T-helper 1 cell treated with Interleukin-12 subunit alpha and Interleukin-12 subunit beta and Interleukin-4 antibody, amounts not matched to agents 30 ng/mL and 1 ng/mL, for 36 hours (primary cell): ENCODE results near the gene ADM. TPM values are rescaled to one million over a fixed set of nuclear protein-coding genes. Genes with fewer than 3 reads are reported as not detected.
"Not testable (repeated sequence)": the region's sequence is repeated elsewhere in the genome, so short reads cannot be mapped to it uniquely, and the experiment has no call there.

Source experiments
- intact Hi-C: fragments of 100-400 bp; cut with micrococcal nuclease; formaldehyde crosslinking; loops from one replicate; pipeline ENCODE4 v1.15.1; 2024
- total RNA-seq: library from RNA; stranded (reverse); gene quantifications from 2 replicates; pipeline ENCODE4 v1.2.3, GENCODE V29; 2022

Gene ADM, protein sequence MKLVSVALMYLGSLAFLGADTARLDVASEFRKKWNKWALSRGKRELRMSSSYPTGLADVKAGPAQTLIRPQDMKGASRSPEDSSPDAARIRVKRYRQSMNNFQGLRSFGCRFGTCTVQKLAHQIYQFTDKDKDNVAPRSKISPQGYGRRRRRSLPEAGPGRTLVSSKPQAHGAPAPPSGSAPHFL
- 0.49 and 0.64 TPM in 2 replicates for total RNA-seq

GRCh38 chr11:10304495-10305261 lies at the start of gene ADM:
Gene ADM (plus strand): TSS chr11:10305073. CDS start chr11:10305701, 628 bp downstream.
- intact Hi-C loops = loop anchor here (2.0 to 5.0 kb wide), 12 partner anchors 238 to 1622 kb away; partner anchors contain the start of genes AKIP1, EIF4G2, RNF141 and RPL27A

DNA sequence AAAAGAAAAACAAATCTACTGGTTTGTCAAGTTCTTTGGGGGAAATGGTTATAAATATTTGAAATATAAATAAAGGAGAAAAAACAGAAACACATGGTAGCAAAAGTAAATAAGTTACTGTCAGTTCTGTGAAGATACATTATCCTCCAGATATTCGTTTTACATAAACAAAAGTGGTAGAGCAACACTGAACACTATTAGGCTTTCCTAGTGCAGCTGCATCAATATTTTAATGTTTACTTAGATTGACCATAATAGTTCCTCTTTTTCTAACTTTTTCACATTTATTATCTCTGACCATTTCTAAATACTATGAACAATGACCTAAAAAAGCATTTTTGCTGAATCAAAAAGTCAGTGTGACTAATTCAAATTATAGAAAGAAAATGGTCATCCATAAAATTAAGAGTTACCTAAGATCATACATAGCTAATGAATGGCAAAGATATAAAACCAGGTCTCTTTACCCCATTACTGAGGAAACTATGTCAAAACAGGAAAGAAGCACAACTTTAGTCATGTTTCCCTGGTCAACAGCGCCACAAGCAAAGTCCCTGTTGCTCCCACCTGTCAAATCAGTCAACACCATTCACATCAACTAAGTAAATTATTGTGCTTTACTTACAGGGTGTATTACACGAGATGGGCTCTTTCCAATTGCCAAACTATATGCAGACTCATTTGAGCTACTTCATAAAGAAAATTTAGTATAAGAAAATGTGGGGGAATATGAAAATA lies 49.3 kb upstream of the ADM start:
- intact Hi-C loops = no loop called here

GRCh38 chr11:10257478-10257877 lies 47.4 kb upstream of the ADM start:
- intact Hi-C loops = no loop called here

- intact Hi-C loops = no loop called here
Measured at GRCh38 chr11:10261821-10262220, 43.1 kb upstream of the ADM start.

DNA sequence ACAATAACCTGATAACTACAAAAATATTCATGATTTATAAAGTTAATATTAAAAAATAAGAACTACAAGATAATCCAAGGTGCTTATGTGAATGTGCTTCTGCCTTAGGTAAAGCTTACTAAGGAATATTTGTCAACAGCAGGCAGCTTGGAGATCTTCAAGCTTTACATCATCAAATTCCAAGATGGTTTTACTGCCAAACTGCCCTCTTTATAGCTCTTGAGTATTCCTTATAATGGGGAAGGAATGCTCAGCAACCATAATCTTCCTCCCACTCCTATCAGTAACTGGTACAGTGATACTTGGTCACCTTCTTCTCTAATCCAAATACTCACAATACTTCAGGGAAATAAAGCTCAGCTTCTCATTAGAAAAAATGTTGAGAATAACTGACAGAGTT lies 40.9 kb upstream of the ADM start:
- intact Hi-C loops = no loop called here

DNA sequence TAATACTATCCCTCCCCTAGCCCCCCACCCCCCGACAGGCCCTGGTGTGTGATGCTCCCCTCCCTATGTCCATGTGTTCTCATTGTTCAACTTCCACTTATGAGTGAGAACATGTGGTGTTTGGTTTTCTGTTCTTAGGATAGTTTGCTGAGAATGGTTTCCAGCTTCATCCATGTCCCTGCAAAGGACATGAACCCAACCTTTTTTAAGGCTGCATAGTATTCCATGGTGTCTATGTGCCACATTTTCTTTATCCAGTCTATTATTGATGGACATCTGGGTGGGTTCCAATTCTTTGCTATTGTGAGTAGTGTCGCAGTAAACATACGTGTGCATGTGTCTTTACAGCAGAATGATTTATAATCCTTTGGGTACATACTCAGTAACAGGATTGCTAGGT lies 40.2 kb upstream of the ADM start:
- intact Hi-C loops = not testable (repeated sequence)

DNA sequence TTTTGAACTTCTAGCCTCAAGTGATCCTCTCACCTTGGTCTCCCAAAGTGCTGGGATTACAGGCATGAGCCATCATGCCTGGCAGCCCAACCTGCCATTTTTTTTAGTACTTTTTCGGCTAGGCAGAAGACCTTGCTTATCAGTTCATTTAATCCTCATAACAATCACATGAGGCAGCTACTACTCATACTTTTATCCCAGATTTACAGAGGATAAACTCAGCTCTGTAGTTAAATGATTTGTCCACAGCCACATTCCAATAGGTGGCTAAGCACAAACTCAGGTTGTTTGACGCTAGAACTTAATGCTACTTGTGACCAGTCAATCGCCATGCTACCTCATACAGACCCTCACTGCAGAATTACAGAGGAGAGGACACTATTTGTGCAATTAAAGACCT lies 38.9 kb upstream of the ADM start:
- intact Hi-C loops = no loop called here

DNA sequence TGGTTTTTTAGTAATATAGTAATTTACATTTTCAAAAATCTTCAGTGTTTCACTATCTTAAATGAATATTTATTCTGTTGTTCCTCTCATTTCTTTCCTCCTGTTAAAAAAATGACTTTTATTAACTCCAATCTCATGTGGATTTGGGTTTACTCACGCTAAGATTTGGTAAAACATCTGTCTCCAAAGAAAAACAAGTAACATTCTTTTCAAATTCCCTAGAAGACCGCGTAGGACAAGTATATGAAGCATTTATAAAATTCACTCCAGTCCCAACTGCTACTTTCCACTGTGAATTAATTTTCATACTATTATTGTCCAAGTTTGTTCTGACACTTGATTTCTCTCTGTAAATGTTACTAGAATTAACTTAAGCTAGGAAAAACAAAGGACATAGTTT lies 37.1 kb upstream of the ADM start:
- intact Hi-C loops = no loop called here

- intact Hi-C loops = no loop called here
Measured at GRCh38 chr11:10268746-10269488, 36.0 kb upstream of the ADM start.

- intact Hi-C loops = no loop called here
Measured at GRCh38 chr11:10272132-10272531, 32.7 kb upstream of the ADM start.

DNA sequence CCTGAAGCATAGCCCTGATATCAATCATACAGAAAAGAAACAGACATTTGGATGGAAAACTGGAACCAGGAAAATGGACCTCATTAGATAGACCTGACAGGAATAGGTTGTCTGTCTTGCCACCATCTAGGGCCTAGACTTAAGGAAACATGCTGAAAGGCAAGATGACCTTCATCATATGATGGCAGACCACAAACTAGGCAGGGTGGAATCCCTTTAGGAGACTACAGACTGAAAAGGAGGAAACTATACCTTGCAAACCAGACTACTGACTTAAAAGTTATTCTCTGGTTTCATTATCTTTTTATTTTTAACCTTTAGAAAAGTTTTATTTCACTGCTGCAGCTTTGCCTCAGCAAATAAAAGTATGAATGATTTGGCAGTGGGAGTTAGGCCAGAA lies 31.1 kb upstream of the ADM start:
- intact Hi-C loops = no loop called here

DNA sequence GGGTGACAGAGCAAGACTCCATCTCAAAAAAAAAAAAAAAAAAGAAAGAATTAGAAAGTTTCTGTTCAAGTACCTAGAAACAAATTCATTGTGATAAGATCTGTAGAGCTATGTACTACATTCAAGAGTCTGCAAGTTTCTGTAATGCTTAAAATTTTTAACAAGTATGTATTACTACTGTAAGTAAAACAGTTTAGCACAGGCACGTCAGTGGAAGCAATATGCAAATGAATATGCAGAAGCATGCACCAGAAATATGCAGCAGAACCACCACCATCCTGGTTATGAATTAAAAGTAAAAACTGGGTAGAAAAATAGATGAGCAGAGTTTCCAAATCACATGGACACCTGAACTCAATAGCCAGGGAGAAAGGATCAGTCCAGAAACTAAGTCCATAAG lies 30.1 kb upstream of the ADM start:
- intact Hi-C loops = no loop called here

GRCh38 chr11:10275714-10276113 lies 29.2 kb upstream of the ADM start:
- intact Hi-C loops = no loop called here

DNA sequence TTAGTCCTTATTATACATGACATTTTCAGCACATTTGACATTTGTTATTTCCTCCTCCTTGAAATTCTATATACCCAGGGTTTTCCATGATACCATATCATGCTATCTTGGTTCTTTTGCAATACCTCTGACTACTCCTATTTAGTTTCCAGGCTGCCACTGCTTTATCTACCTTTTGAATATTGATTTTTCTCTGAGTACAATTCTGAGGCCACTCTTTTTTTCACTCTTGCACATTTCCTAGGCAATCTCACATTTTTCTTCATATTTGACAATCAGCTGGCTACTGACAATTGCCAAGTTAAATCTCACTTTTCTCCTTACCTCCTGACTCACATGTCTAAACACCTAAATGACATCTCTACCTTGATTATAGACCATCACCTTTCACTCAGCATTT lies 22.8 kb upstream of the ADM start:
- intact Hi-C loops = no loop called here

DNA sequence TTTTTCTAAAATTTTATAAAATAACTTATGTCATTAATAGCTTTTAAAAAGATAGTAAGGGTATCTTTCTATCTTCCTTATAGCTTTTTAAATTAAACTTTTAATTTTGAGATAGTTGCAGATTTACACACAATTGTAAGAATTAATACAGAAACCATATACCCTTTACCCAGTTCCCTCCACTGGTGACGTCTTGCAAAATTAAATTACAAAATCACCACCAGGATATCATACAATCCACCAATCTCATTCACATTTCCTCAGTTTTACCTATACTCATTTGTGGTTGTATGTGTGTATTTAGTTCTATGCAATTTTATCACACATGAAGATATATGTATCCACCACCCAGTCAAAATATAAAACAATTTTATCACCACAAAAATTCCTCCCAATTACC lies 20.9 kb upstream of the ADM start:
- intact Hi-C loops = no loop called here

GRCh38 chr11:10285148-10285802 lies 19.6 kb upstream of the ADM start:
- intact Hi-C loops = no loop called here

DNA sequence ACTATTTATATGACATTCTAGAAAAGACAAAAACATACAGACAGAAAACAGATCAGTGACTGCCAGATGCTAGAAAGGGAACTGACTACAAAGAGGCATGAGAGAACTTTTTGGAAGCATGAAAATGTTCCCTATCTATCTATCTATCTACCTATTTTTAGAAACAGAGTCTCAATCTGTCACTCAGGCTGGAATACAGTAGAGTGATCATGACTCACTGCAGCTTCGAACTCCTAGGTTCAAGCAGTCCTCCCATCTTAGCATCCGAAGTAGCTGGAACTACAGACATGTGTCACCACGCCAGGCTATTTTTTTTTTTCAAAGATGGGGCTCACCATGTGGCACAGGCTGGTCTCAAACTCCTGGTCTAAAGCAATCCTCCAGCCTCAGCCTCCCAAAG lies 17.7 kb upstream of the ADM start:
- intact Hi-C loops = no loop called here

GRCh38 chr11:10287766-10288715 lies 16.8 kb upstream of the ADM start:
- intact Hi-C loops = no loop called here

DNA sequence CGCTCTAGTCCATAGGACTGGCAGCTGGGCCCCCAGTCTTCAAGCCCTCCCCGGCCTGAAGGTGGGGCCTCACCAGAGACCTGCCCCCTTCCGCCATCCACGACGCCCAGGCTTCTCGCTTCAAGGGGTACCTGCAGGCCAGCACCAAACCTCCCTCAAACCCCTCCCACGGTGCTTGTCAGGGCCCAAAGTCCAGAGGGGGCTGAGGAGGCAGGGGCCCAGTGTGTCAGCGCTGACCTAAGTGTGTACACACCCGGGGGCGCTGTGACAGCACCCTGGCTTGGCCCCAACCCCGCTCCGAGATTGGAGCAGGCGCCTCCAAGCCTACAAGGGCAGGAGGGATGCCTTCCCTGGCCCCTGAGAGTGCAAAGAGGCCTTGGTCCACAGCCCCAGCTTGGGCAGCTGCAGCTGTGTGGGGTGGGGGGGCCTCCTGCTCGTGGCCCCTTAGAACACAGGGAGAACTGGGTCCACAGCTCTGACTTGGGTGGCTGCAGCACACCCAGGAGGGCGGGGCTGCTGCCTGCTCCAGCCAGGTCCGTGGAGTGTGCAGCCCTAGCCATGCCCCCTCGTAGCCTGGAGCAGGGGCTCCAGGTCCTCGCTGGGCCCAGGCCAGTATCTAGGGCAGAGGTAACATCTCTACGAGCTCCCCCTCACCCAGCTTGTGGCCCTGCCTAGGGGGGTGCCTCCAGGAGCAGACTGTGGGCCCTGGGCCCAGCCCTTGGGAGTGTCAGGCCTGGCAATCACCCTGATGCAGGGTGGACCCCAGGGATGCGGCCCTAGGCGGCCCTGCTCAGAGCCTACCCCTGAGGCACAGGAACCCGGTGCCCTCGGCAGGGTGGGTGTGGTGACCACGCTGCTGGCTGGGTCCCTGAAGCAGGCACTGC lies 15.8 kb upstream of the ADM start:
- intact Hi-C loops = no loop called here
